ENCODE measurements around the gene CA10. TPM values are rescaled to one million over a fixed set of nuclear protein-coding genes. Genes with fewer than 3 reads are reported as not detected.
A peak's percentile ranks its signal among the peaks of the same experiment; 100 is the strongest.

Gene CA10
- total and polyA plus RNA-seq, 5 donors from 2014 or later = not detected

- Histone ChIP-seq H3K36me3 (ENCODE audit: control insufficient read depth, insufficient read depth, low read length) (no peaks in the 10 kb centered on the region), H3K27me3 (ENCODE audit: control insufficient read depth, insufficient read depth, low read length) (no peaks in the 10 kb centered on the region), H3K4me1 (ENCODE audit: control insufficient read depth, insufficient read depth, low read length, poor library complexity, severe bottlenecking) (no peaks in the 10 kb centered on the region), H3K4me3 (ENCODE audit: low read depth, low read length) (no peak overlapping the region), H3K27ac (ENCODE audit: insufficient read depth, low read length, poor library complexity, severe bottlenecking) (no peak overlapping the region), H3K9me3 (ENCODE audit: control insufficient read depth in 2 of 2, low read length in 2 of 2) (no peaks in the 10 kb centered on the region)
- ATAC-seq (ENCODE audit: low read depth in 2 of 2) (no peak), DNase-seq (peak in 1 of 3 donors; percentile 6)
- Mint-ChIP-seq H3K4me1 (peaks cover 0 to 2% (median 0%) of the 10 kb centered on the region in 4 donors), H3K4me3 (no peak overlapping the region), H3K27ac (peak overlapping the region in 1 of 3 donors; percentile 26), H3K27me3 (peaks cover 8% of the 10 kb centered on the region), H3K9me3 (peaks cover 0 to 2% (median 0%) of the 10 kb centered on the region in 7 donors), H3K36me3 (no peaks in the 10 kb centered on the region)
Measured at GRCh38 chr17:51610155-51610554, 548.4 kb downstream of the CA10 start.

DNA sequence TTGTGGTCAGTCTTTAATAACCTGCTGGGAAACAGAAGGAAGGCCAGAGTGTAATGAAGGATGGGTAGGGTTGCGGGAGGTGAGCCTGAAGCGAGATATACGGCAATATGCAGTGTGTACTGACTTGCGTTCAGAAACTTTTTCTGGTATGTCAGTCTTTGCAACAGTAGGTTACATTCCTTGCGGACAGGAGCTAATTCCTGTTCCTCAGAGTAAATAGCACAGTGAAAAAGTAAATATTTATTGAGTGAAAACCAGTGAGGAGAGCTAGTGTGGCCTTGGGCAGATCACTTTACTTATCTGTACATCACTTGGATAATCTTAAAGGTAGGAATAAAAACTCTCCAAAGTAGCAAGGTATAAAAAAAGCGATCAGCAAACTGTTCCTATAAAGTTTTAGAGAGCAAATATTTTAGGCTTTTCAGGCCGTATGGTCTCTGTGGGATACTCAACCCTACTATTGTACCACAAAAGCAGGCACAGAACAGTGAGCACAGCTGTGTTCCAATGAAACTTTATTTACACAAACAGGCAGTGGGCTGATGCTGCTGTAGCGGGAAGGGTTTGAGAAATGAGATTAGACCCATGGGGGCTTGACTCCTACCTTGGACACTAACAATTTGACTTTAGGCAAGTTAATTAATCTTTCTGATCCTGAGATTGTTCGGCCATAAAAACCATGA lies 550.1 kb downstream of the CA10 start:
- no peaks in the 10 kb centered on the region for H3K9me3 ChIP-seq (ENCODE audit: control insufficient read depth in 2 of 2, low read length in 2 of 2)
- H3K36me3 ChIP-seq (ENCODE audit: control insufficient read depth, insufficient read depth, low read length) = no peaks in the 10 kb centered on the region
- Mint-ChIP-seq H3K36me3 (no peaks in the 10 kb centered on the region), H3K4me1 (peaks cover 0 to 2% (median 0%) of the 10 kb centered on the region in 4 donors), H3K4me3 (no peak overlapping the region), H3K27ac (peak overlapping the region in 1 of 3 donors; percentile 17), H3K9me3 (peaks cover 0 to 2% (median 0%) of the 10 kb centered on the region in 7 donors), H3K27me3 (peaks cover 8% of the 10 kb centered on the region)
- H3K4me3 ChIP-seq (ENCODE audit: low read depth, low read length) = no peak overlapping the region
- H3K27me3 ChIP-seq (ENCODE audit: control insufficient read depth, insufficient read depth, low read length) = peaks cover 4% of the 10 kb centered on the region
- H3K27ac ChIP-seq (ENCODE audit: insufficient read depth, low read length, poor library complexity, severe bottlenecking) = no peak overlapping the region
- no peak for ATAC-seq (ENCODE audit: low read depth in 2 of 2)
- DNase-seq = no peak
- H3K4me1 ChIP-seq (ENCODE audit: control insufficient read depth, insufficient read depth, low read length, poor library complexity, severe bottlenecking) = no peaks in the 10 kb centered on the region

GRCh38 chr17:51607512-51607911 lies 551.0 kb downstream of the CA10 start:
- ATAC-seq (ENCODE audit: low read depth in 2 of 2) (no peak), DNase-seq (no peak)
- no peaks in the 10 kb centered on the region for H3K36me3 ChIP-seq (ENCODE audit: control insufficient read depth, insufficient read depth, low read length)
- no peaks in the 10 kb centered on the region for H3K36me3 Mint-ChIP-seq
- no peak overlapping the region for H3K27ac ChIP-seq (ENCODE audit: insufficient read depth, low read length, poor library complexity, severe bottlenecking)
- peaks cover 8% of the 10 kb centered on the region for H3K27me3 Mint-ChIP-seq
- no peak overlapping the region for H3K4me3 ChIP-seq (ENCODE audit: low read depth, low read length)
- H3K4me1 Mint-ChIP-seq = peaks cover 0 to 2% (median 0%) of the 10 kb centered on the region in 4 donors
- H3K4me3 Mint-ChIP-seq = no peak overlapping the region
- H3K9me3 ChIP-seq (ENCODE audit: control insufficient read depth in 2 of 2, low read length in 2 of 2) = no peaks in the 10 kb centered on the region
- peaks cover 0 to 2% (median 0%) of the 10 kb centered on the region in 7 donors for H3K9me3 Mint-ChIP-seq
- no peak overlapping the region for H3K27ac Mint-ChIP-seq
- H3K27me3 ChIP-seq (ENCODE audit: control insufficient read depth, insufficient read depth, low read length) = peaks cover 6% of the 10 kb centered on the region
- H3K4me1 ChIP-seq (ENCODE audit: control insufficient read depth, insufficient read depth, low read length, poor library complexity, severe bottlenecking) = no peaks in the 10 kb centered on the region

- H3K4me3 ChIP-seq (ENCODE audit: low read depth, low read length) = no peak overlapping the region
- H3K9me3 ChIP-seq (ENCODE audit: control insufficient read depth in 2 of 2, low read length in 2 of 2) = no peaks in the 10 kb centered on the region
- Mint-ChIP-seq H3K36me3 (no peaks in the 10 kb centered on the region), H3K4me3 (no peak overlapping the region), H3K27me3 (peaks cover 15% of the 10 kb centered on the region), H3K4me1 (no peaks in the 10 kb centered on the region), H3K9me3 (peaks cover 0 to 2% (median 0%) of the 10 kb centered on the region in 7 donors), H3K27ac (no peak overlapping the region)
- H3K4me1 ChIP-seq (ENCODE audit: control insufficient read depth, insufficient read depth, low read length, poor library complexity, severe bottlenecking) = no peaks in the 10 kb centered on the region
- peaks cover 6% of the 10 kb centered on the region for H3K27me3 ChIP-seq (ENCODE audit: control insufficient read depth, insufficient read depth, low read length)
- no peaks in the 10 kb centered on the region for H3K36me3 ChIP-seq (ENCODE audit: control insufficient read depth, insufficient read depth, low read length)
- no peak overlapping the region for H3K27ac ChIP-seq (ENCODE audit: insufficient read depth, low read length, poor library complexity, severe bottlenecking)
- ATAC-seq (ENCODE audit: low read depth in 2 of 2) = no peak
- DNase-seq = no peak
Measured at GRCh38 chr17:51604299-51605020, 554.1 kb downstream of the CA10 start.

DNA sequence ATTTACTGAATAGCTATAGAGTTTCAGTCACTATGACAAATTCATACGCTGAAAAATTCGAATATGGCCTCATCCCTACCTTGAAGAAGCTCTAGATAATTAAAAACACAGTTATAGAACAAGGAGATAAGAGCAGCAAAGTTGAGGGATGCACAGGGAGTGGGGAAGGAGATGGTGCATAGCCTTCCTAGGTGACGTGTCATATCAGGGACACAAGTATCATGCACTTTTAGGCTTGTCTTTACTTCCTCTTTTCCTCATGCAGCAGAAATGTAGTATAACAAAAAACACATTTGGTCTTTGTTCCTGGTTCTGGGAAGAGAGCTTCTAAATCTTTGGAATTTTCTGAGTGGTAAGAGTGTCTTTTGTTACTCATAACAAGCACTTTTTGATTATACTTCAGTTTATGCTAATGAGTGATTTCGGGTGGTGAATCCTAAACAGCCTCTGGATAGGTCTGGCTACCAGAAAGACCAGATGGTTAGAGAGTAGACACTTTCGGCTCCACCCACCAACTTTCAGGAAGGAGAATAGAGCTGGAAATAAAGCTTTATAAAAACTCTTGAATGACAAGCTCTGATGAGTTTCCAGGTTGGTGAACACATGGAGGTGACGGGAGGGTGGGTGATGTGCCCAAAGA lies 556.8 kb downstream of the CA10 start:
- no peak overlapping the region for H3K4me3 Mint-ChIP-seq
- H3K36me3 Mint-ChIP-seq = no peaks in the 10 kb centered on the region
- Histone ChIP-seq H3K36me3 (ENCODE audit: control insufficient read depth, insufficient read depth, low read length) (no peaks in the 10 kb centered on the region), H3K27me3 (ENCODE audit: control insufficient read depth, insufficient read depth, low read length) (peaks cover 6% of the 10 kb centered on the region), H3K9me3 (ENCODE audit: control insufficient read depth in 2 of 2, low read length in 2 of 2) (no peaks in the 10 kb centered on the region), H3K4me1 (ENCODE audit: control insufficient read depth, insufficient read depth, low read length, poor library complexity, severe bottlenecking) (no peaks in the 10 kb centered on the region), H3K4me3 (ENCODE audit: low read depth, low read length) (no peak overlapping the region), H3K27ac (ENCODE audit: insufficient read depth, low read length, poor library complexity, severe bottlenecking) (no peak overlapping the region)
- no peak overlapping the region for H3K27ac Mint-ChIP-seq
- no peak for ATAC-seq (ENCODE audit: low read depth in 2 of 2)
- no peaks in the 10 kb centered on the region for H3K4me1 Mint-ChIP-seq
- H3K27me3 Mint-ChIP-seq = peaks cover 18% of the 10 kb centered on the region
- DNase-seq = no peak
- peaks cover 0 to 2% (median 0%) of the 10 kb centered on the region in 7 donors for H3K9me3 Mint-ChIP-seq

- Histone ChIP-seq H3K4me1 (ENCODE audit: control insufficient read depth, insufficient read depth, low read length, poor library complexity, severe bottlenecking) (no peaks in the 10 kb centered on the region), H3K9me3 (ENCODE audit: control insufficient read depth in 2 of 2, low read length in 2 of 2) (no peaks in the 10 kb centered on the region), H3K27ac (ENCODE audit: insufficient read depth, low read length, poor library complexity, severe bottlenecking) (no peak overlapping the region), H3K4me3 (ENCODE audit: low read depth, low read length) (no peak overlapping the region), H3K27me3 (ENCODE audit: control insufficient read depth, insufficient read depth, low read length) (peaks cover 2% of the 10 kb centered on the region), H3K36me3 (ENCODE audit: control insufficient read depth, insufficient read depth, low read length) (no peaks in the 10 kb centered on the region)
- ATAC-seq (ENCODE audit: low read depth in 2 of 2) (no peak), DNase-seq (no peak)
- H3K4me1 Mint-ChIP-seq = no peaks in the 10 kb centered on the region
- no peaks in the 10 kb centered on the region for H3K36me3 Mint-ChIP-seq
- no peak overlapping the region for H3K4me3 Mint-ChIP-seq
- no peaks in the 10 kb centered on the region for H3K9me3 Mint-ChIP-seq
- H3K27ac Mint-ChIP-seq = no peak overlapping the region
- H3K27me3 Mint-ChIP-seq = peaks cover 15% of the 10 kb centered on the region
Measured at GRCh38 chr17:51598824-51599223, 559.7 kb downstream of the CA10 start.

DNA sequence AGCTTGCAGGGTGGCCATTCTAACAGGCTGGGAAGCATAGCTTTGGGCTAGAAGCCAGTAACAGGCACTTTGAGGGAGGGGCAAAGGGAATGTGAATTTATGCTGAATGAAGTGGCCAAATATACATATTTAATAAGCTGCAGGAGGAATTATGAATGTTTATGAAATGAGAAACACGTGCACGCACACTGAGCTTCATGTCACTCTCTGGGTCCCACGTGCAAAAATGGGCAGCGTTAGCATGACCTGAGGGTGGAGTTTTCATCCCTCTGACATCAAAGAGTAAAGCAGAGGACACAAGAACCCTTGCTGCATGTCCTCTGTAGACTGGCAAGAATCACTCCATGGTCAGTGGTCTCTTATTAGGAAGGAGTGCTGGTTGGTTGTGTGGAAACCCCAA lies 561.2 kb downstream of the CA10 start:
- no peak overlapping the region for H3K4me3 ChIP-seq (ENCODE audit: low read depth, low read length)
- H3K36me3 ChIP-seq (ENCODE audit: control insufficient read depth, insufficient read depth, low read length) = no peaks in the 10 kb centered on the region
- no peak overlapping the region for H3K4me3 Mint-ChIP-seq
- no peaks in the 10 kb centered on the region for H3K36me3 Mint-ChIP-seq
- no peak for ATAC-seq (ENCODE audit: low read depth in 2 of 2)
- peaks cover 0 to 3% (median 0%) of the 10 kb centered on the region in 7 donors for H3K9me3 Mint-ChIP-seq
- H3K27me3 ChIP-seq (ENCODE audit: control insufficient read depth, insufficient read depth, low read length) = no peaks in the 10 kb centered on the region
- no peak for DNase-seq
- peaks cover 15% of the 10 kb centered on the region for H3K27me3 Mint-ChIP-seq
- H3K4me1 ChIP-seq (ENCODE audit: control insufficient read depth, insufficient read depth, low read length, poor library complexity, severe bottlenecking) = no peaks in the 10 kb centered on the region
- no peaks in the 10 kb centered on the region for H3K4me1 Mint-ChIP-seq
- no peak overlapping the region for H3K27ac ChIP-seq (ENCODE audit: insufficient read depth, low read length, poor library complexity, severe bottlenecking)
- H3K9me3 ChIP-seq (ENCODE audit: control insufficient read depth in 2 of 2, low read length in 2 of 2) = no peaks in the 10 kb centered on the region
- no peak overlapping the region for H3K27ac Mint-ChIP-seq
